GM19468 (cell line): ENCODE data around the gene CTNNBL1.

ENCODE experiments used
- ATAC-seq: cut with Tn5 transposase; IDR thresholded peaks from one replicate; pipeline ENCODE4 v1.9.1; 2021; ENCODE audit warnings: mild to moderate bottlenecking, moderate library complexity, moderate number of reproducible peaks; ENCODE audit not compliant: unreplicated experiment; ENCODE audit errors: extremely low read depth

Gene CTNNBL1

GRCh38 chr20:37890108-37890507 lies 196.3 kb downstream of the CTNNBL1 start:
- no peak for ATAC-seq

GRCh38 chr20:37890643-37891042 lies 196.8 kb downstream of the CTNNBL1 start:
- ATAC-seq: no peak

GRCh38 chr20:37892001-37892400 lies 198.2 kb downstream of the CTNNBL1 start:
- ATAC-seq: no peak

- no peak for ATAC-seq
These were observed 199.9 kb downstream of the CTNNBL1 start for GRCh38 chr20:37893566-37894241.

- ATAC-seq: no peak
These were observed 200.6 kb downstream of the CTNNBL1 start for GRCh38 chr20:37894454-37894853.

- no peak for ATAC-seq
These were observed 201.3 kb downstream of the CTNNBL1 start for GRCh38 chr20:37895166-37895565.

GRCh38 chr20:37896932-37897548 lies 203.2 kb downstream of the CTNNBL1 start:
- no peak for ATAC-seq

GRCh38 chr20:37898233-37899104 lies 204.6 kb downstream of the CTNNBL1 start:
- ATAC-seq: no peak

GRCh38 chr20:37899105-37900045 lies 205.5 kb downstream of the CTNNBL1 start:
- no peak for ATAC-seq

- no peak for ATAC-seq
These were observed 207.4 kb downstream of the CTNNBL1 start for GRCh38 chr20:37901240-37901639.

GRCh38 chr20:37901654-37902503 lies 208.0 kb downstream of the CTNNBL1 start:
- no peak for ATAC-seq

- no peak for ATAC-seq
These were observed 208.9 kb downstream of the CTNNBL1 start, which contains the start of gene VSTM2L for GRCh38 chr20:37902504-37903313. Gene VSTM2L, plus strand, starts transcription at chr20:37903127. Its CDS starts 224 bp downstream, at chr20:37903351.

- no peak for ATAC-seq
These were observed 209.6 kb downstream of the CTNNBL1 start for GRCh38 chr20:37903317-37904007.

- ATAC-seq: no peak
These were observed 210.3 kb downstream of the CTNNBL1 start for GRCh38 chr20:37904008-37904642.

- no peak for ATAC-seq
These were observed 211.1 kb downstream of the CTNNBL1 start for GRCh38 chr20:37904845-37905373.

- ATAC-seq: no peak
These were observed 212.1 kb downstream of the CTNNBL1 start for GRCh38 chr20:37905671-37906613.
